Adrenal gland (tissue), 12 donors: Measurements from ENCODE around the gene IL1F10. TPM values are rescaled to one million over a fixed set of nuclear protein-coding genes. Genes with fewer than 3 reads are reported as not detected.

ENCODE experiments used
- DNase-seq, 7 donors: peaks; one replicate each; pipeline ENCODE4 v3.0.0-alpha.2; 2019 to 2020
- H3K27ac ChIP-seq, 5 donors: fragments of 200-600 bp; sonication (generic) in 4 of 5; 1 replicate in 3 of 5; 2 replicates in 2 of 5; pipeline versions ENCODE4 v1.5.1 to v1.8.0; 2016 to 2020; ENCODE audit warnings: mild to moderate bottlenecking in 1 of 5
- H3K27me3 ChIP-seq: fragments of 200-600 bp; 2 replicates; pipeline ENCODE4 v1.8.0; 2021
- H3K36me3 ChIP-seq, 2 donors: fragments of 200-600 bp; replicated peaks in 1 of 2; 1 replicate in 1 of 2; 2 replicates in 1 of 2; pipeline versions ENCODE4 v1.5.1 to v1.8.0; 2018 to 2022
- H3K4me1 ChIP-seq, 2 donors: fragments of 200-600 bp; replicated peaks in 1 of 2; 1 replicate in 1 of 2; 2 replicates in 1 of 2; pipeline versions ENCODE4 v1.5.1 to v1.8.0; 2018 to 2021
- H3K4me3 ChIP-seq, 4 donors: fragments of 200-600 bp; sonication (generic) in 3 of 4; one replicate each; pipeline ENCODE4 v1.5.1; 2016 to 2018
- H3K9me3 ChIP-seq, 3 donors: fragments of 200-600 bp; sonication (generic) in 1 of 3; replicated peaks in 1 of 3; 1 replicate in 2 of 3; 2 replicates in 1 of 3; pipeline versions ENCODE4 v1.5.1 to v1.8.0; 2016 to 2021
- CTCF ChIP-seq, 6 experiments: fragments of 450-650 bp in 4 of 6; fragments of 200-600 bp in 2 of 6; sonication (generic) in 1 of 6; IDR thresholded peaks; 1 replicate in 5 of 6; 2 replicates in 1 of 6; pipeline versions ENCODE4 v1.5.1 to v1.8.0; 2016 to 2021; ENCODE audit warnings: antibody characterized with exemption in 6 of 6, mild to moderate bottlenecking in 2 of 6, moderate library complexity in 1 of 6
- POLR2A ChIP-seq, 2 donors: fragments of 450-650 bp; IDR thresholded peaks; one replicate each; pipeline ENCODE4 v1.6.1; 2017; ENCODE audit warnings: antibody characterized with exemption in 2 of 2, mild to moderate bottlenecking in 2 of 2, moderate library complexity in 1 of 2
- WGBS, 4 donors: extraction: QIAGEN DNeasy Blood & Tissue Kit in 2 of 4; methylation state at CpG; one replicate each; pipeline versions ENCODE4 v1.1.5 to v1.1.7; 2013 to 2017; 5-methylcytosine and 5-hydroxymethylcytosine counted together
- intact Hi-C, 2 donors: fragments of 100-400 bp; cut with DNase I; formaldehyde crosslinking; loops; one replicate each; pipeline versions ENCODE4 v1.14.1 to v1.15.0; 2022 to 2023
- polyA plus RNA-seq, 3 donors: library from polyadenylated mRNA; stranded (reverse); fragments of 200-250 nt in 2 of 3; fragments of 350-450 nt in 1 of 3; fragmentation: Illumina TruSeq in 1 of 3; extraction: RNeasy Lipid Tissue Mini Kit (QIAGEN cat#74804) in 1 of 3; gene quantifications; one replicate each; pipeline ENCODE4 v1.2.3, GENCODE V29; 2013 to 2014
- small RNA-seq, 2 donors: library from RNA; depleted of rRNA; stranded (forward); fragments of <200 nt; gene quantifications; one replicate each; pipeline ENCODE3, GENCODE V24; 2016
- total RNA-seq, 9 donors: library from RNA; depleted of rRNA in 4 of 9; stranded (reverse); fragments of >200 nt in 4 of 9; fragments of 120-200 nt in 1 of 9; fragmentation: NEBNext Ultra II Directional in 1 of 9; extraction: Animal tissue kit (Norgen Biotek cat#: 25700) in 1 of 9; gene quantifications; one replicate each; pipeline versions ENCODE4 v1.1.0 to v1.2.4, GENCODE V29; 2013 to 2023
- donor health status: healthy with polysubstance abuse.
- donor health status: Bipolar disorder and iron deficiency.
- donor health status: DM: yes; HTN: yes; CAD: no.
- donor health status: DM: no; HTN: no; CAD: no.
- donor health status: DM: no; HTN: no; CAD: no.
- donor health status: DM: yes; HTN: yes; CAD: no.

The IL1F10 gene
- total and polyA plus RNA-seq, 12 donors, result not detected

GRCh38 chr2:113122364-113122763 lies 54.6 kb downstream of the IL1F10 start:
- TF ChIP-seq CTCF (IDR thresholded peaks at IDR 0.05) (no peak), POLR2A (IDR thresholded peaks at IDR 0.05) (no peak)
- no peak for DNase-seq
- Histone ChIP-seq H3K27ac (no peak overlapping the region), H3K36me3 (no peaks in the 10 kb centered on the region), H3K27me3 (no peaks in the 10 kb centered on the region), H3K4me1 (peaks cover 32 to 41% of the 10 kb centered on the region in 2 donors), H3K4me3 (no peak overlapping the region), H3K9me3 (no peaks in the 10 kb centered on the region)
- intact Hi-C loops, result no loop called here
- WGBS, 4 donors, result 72 to 76% (median 74%) methylated on average over 4 of the region's 4 CpGs

- Histone ChIP-seq H3K4me3 (no peak overlapping the region), H3K9me3 (no peaks in the 10 kb centered on the region), H3K36me3 (no peaks in the 10 kb centered on the region), H3K27ac (peak overlapping the region in 2 of 5 donors; percentile 77 to 90), H3K27me3 (no peaks in the 10 kb centered on the region), H3K4me1 (peaks cover 32 to 39% of the 10 kb centered on the region in 2 donors)
- no peak for DNase-seq
- intact Hi-C loops, result no loop called here
- WGBS, 4 donors, result 77 to 89% (median 84%) methylated on average over 3 of the region's 3 CpGs
- no peak for TF ChIP-seq CTCF (IDR thresholded peaks at IDR 0.05)
- no peak for TF ChIP-seq POLR2A (IDR thresholded peaks at IDR 0.05)
Measured at GRCh38 chr2:113123726-113124125, 56.0 kb downstream of the IL1F10 start.

- 36 to 45% (median 38%) methylated on average over 12 of the region's 12 CpGs for WGBS, 4 donors
- Histone ChIP-seq H3K36me3 (no peaks in the 10 kb centered on the region), H3K9me3 (no peaks in the 10 kb centered on the region), H3K27me3 (no peaks in the 10 kb centered on the region), H3K4me3 (peak overlapping the region in 1 of 4 donors; percentile 43), H3K4me1 (peaks cover 32 to 39% of the 10 kb centered on the region in 2 donors), H3K27ac (peak overlapping the region in 4 of 5 donors; percentile 54 to 90 (median 76))
- peak in 5 of 7 donors; percentile 54 to 68 (median 67) for DNase-seq
- intact Hi-C loops, result no loop called here
- TF ChIP-seq POLR2A (IDR thresholded peaks at IDR 0.05), result peak in 1 of 2 donors; percentile 40
- no peak for TF ChIP-seq CTCF (IDR thresholded peaks at IDR 0.05)
Measured at GRCh38 chr2:113124181-113124961, 56.6 kb downstream of the IL1F10 start.

Small RNA genes within 50 kb of the gene (small RNA-seq; reads per million reads assigned to genes)
- gene RNU6-1180P, result 0 reads per million in 2 donors

Other genes with a start within 250 kb of the IL1F10 start
- 1 to 10 TPM in 5 of 9 donors, under 1 TPM in 3, not detected in 1; 0.44 to 2.1 (median 1.4) TPM for gene IL1B, start 231.2 kb upstream of the IL1F10 start, total RNA-seq
- gene IL1B, start 231.2 kb upstream of the IL1F10 start, polyA plus RNA-seq, result 1 to 10 TPM in 2 of 3 donors, under 1 TPM in 1; 0.72 to 5.9 (median 1.6) TPM
- under 1 TPM in 1 of 9 donors, not detected in 8; 0.33 TPM for gene IL37, start 156.8 kb upstream of the IL1F10 start, total RNA-seq
- not detected for gene IL37, start 156.8 kb upstream of the IL1F10 start, polyA plus RNA-seq
- gene IL36G, start 90.0 kb upstream of the IL1F10 start, total RNA-seq, result under 1 TPM in 1 of 9 donors, not detected in 8; 0.28 TPM
- gene IL36G, start 90.0 kb upstream of the IL1F10 start, polyA plus RNA-seq, result not detected
- gene IL36A, start 62.5 kb upstream of the IL1F10 start, total RNA-seq, result not detected
- gene IL36A, start 62.5 kb upstream of the IL1F10 start, polyA plus RNA-seq, result not detected
- not detected for gene IL36B, start 15.1 kb upstream of the IL1F10 start, total RNA-seq
- gene IL36B, start 15.1 kb upstream of the IL1F10 start, polyA plus RNA-seq, result not detected
- not detected for gene IL36RN, start 8.8 kb upstream of the IL1F10 start, total RNA-seq
- not detected for gene IL36RN, start 8.8 kb upstream of the IL1F10 start, polyA plus RNA-seq
- 1 to 10 TPM in 4 of 9 donors, under 1 TPM in 3, not detected in 2; 0.22 to 6.1 (median 1.1) TPM for gene IL1RN, start 59.6 kb downstream of the IL1F10 start, total RNA-seq
- 1 to 10 TPM; 1.4 to 2.6 (median 2.5) TPM for gene IL1RN, start 59.6 kb downstream of the IL1F10 start, polyA plus RNA-seq
- gene PSD4, start 106.0 kb downstream of the IL1F10 start, total RNA-seq, result 100 to 1,000 TPM in 4 of 9 donors, 10 to 100 TPM in 5; 19.2 to 164 (median 82.9) TPM
- 10 to 100 TPM; 21.1 to 60.2 (median 31.8) TPM for gene PSD4, start 106.0 kb downstream of the IL1F10 start, polyA plus RNA-seq
- gene PAX8, start 211.0 kb downstream of the IL1F10 start, total RNA-seq, result 10 to 100 TPM in 6 of 9 donors, 1 to 10 TPM in 3; 1.7 to 72.3 (median 13.1) TPM
- 10 to 100 TPM in 1 of 3 donors, 1 to 10 TPM in 2; 5.6 to 13.3 (median 6.7) TPM for gene PAX8, start 211.0 kb downstream of the IL1F10 start, polyA plus RNA-seq